GM18507 (cell line): Measurements from ENCODE around the gene DECR2.

Experiments used
- DNase-seq: peaks from one replicate; pipeline ENCODE4 v3.0.0; 2011; ENCODE audit warnings: low read depth; ENCODE audit not compliant: insufficient read length; ENCODE audit errors: extremely low spot score
- FAIRE-seq: peaks from 2 replicates; lab custom pipeline; 2011; peaks lifted over from hg19 to GRCh38; lab: Jason Lieb, UNC

Gene DECR2

GRCh38 chr16:364595-365491 is 36.8 kb upstream of the DECR2 start:
- FAIRE-seq = no peak

DNA sequence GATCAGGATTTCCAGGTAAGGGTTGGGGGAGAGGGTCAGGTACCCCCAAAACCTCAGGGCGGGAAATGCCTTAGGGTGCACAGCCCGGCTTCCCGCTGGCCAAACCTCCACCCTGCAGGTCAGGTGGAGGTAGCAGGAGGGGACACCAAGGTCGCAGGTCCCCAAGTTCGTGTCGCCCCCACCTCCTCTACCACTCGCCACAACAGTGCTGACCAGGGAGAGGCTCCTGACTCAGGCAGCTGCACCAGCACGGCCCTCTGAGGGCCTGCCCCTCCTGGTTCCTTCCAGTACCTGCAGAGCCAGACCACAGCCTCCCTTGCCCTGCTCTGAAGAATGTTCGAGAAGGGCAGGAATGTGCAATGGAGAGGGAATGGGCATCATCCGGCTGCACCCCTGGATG is 35.2 kb upstream of the DECR2 start:
- DNase-seq = no peak
- no peak for FAIRE-seq

More at GRCh38 chr16:364595-365491, 36.8 kb upstream of the DECR2 start:
- DNase-seq = no peak

DNA sequence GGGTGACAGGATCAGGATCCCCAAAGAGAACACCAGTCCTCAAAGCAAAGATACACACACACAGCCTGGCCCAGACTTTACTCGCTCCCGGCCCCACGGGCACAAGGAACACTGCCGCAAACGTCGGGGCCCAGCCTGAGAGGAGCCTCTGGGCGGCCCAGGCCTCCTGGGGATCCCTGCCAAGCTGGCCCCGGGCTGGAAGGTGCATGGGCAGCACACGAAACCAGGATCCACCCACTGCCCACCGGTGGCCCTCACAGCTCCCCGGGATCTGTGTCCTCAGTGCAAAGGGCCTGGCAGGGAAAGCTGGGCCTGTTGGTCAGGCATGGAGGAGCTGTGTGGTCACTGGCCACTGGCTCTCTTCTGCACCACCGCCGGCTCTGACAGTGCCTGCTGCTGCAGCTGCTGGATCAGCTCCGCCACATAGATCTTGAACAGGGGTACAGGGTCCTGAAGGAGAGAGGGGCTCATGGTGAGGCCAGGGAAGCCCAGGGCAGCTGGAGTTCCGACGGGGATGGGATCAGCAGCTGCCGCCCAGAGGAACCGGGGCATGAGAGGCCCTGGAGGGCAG is 34.3 kb upstream of the DECR2 start:
- no peak for FAIRE-seq
- no peak for DNase-seq

GRCh38 chr16:368388-369158 is 33.1 kb upstream of the DECR2 start:
- FAIRE-seq (no peak), DNase-seq (no peak)

DNA sequence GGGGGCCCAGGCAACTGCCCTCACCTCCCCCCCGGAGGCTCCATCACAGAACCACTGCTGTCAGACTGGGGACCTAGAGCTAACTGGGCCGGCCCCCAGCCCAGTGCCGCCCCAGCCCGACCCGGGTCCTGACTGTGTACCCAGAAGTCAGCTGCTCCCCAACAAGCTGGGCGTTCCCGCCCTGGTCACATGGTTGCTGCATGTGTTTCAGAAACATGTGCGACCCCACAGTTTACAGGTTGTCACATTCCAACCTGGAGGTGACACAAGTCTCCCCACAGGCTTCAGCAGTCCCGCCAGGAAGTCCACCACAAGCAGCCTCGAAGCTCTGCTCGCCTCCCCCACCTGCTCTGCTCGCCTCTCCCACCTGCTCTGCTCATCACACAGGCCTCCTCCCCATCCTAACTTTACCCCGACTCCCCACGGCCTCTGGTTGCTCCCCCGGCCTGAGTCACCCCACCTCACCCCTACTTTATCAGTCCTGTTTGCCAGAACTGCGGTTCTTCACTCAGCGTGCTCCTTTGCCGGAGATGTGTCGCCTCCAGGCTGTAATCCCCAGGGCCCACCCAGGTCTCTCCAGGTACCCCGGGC is 32.3 kb upstream of the DECR2 start:
- DNase-seq (no peak), FAIRE-seq (no peak)

GRCh38 chr16:369866-370436 is 31.7 kb upstream of the DECR2 start:
- DNase-seq = no peak
- no peak for FAIRE-seq

DNA sequence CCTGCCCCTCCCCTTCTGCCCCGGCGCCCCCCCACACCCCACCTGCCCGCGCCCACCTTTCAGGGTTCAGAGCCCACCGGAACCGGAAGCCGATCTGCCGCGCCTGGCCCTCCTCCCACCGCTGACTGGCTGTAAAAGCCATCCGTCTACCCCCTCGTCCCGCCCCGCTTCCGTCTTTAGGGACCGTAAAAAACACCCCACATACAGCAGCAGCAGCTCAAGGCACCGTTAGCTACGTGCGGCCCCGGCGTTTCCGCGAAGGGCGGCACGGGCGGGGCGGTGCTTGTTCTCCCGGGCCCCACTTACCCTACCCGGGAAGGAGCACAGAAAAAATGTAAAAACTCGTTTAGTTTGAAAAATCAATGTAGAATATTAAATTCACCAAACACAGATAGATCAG is 31.2 kb upstream of the DECR2 start, which contains the start of gene MRPL28:
Gene MRPL28 (minus strand): TSS at position 96 of the 400 bp plus-strand sequence. CDS start 320 bp downstream, outside the sequence.
- DNase-seq = peak; percentile 98
- FAIRE-seq = peak; percentile 96

GRCh38 chr16:370979-371514 is 30.6 kb upstream of the DECR2 start:
- FAIRE-seq = no peak
- no peak for DNase-seq

- FAIRE-seq (no peak), DNase-seq (no peak)
Observed at GRCh38 chr16:371515-372301, 30.0 kb upstream of the DECR2 start.

DNA sequence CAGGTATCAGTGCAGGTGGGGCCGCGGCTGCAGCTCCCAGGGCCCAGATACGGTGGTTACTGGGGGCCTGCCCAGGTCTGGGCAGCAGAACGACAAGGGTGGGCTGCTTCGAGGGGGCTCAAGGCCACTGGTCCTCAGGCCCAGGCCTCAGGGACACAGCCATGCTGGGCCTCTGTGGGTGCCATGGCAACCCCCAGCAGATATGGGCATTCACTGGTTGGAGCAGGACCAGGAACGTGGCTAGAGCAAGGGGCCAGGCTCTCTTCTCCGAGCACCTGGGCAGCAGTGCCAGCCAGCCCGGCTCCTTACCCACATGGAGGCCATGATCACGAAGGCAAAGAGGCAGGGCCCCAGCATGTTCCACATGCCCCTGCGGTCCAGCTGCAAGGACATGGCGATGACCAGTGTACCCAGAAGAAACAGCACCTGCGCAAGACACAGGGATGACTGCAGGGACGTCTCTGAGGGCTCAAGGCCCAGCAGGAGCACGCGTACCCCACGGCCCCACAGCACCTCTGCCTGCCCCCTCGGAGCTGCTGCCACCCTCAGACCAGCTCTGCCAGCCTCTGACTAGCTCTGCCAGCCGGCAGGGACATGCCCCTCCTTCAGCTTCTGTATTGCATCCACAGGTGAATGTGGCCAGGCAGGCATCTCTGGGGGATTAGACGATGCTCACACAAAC is 29.2 kb upstream of the DECR2 start:
- no peak for DNase-seq
- no peak for FAIRE-seq

DNA sequence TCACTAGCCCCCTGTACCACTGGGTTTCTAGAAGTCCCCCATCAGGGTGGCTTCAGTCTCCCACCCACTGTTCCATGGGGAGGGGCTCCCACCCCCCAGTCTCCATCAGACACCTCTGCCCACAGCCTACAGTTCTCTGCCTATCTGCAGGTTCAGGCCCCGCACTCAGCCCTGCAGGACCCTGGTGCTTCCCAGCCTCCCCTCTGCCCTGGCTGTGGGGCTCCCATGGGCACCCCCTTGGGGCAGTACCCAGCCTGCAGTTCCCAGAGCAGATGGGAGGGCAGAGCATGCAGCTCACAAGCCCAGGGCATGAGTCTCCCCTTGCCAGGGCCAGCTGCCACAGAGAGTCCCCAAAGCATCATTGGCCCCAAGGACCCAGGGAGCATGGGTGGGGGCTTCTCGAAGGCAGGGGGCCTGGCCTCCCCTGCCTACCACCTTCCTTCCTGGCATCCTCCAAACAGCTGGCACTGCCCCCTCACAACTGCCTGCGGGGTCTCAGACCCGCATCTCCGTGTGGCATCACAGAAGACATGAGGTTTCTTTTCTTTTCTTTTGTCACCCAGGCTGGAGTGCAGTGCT is 28.6 kb upstream of the DECR2 start:
- no peak for DNase-seq
- FAIRE-seq = no peak

DNA sequence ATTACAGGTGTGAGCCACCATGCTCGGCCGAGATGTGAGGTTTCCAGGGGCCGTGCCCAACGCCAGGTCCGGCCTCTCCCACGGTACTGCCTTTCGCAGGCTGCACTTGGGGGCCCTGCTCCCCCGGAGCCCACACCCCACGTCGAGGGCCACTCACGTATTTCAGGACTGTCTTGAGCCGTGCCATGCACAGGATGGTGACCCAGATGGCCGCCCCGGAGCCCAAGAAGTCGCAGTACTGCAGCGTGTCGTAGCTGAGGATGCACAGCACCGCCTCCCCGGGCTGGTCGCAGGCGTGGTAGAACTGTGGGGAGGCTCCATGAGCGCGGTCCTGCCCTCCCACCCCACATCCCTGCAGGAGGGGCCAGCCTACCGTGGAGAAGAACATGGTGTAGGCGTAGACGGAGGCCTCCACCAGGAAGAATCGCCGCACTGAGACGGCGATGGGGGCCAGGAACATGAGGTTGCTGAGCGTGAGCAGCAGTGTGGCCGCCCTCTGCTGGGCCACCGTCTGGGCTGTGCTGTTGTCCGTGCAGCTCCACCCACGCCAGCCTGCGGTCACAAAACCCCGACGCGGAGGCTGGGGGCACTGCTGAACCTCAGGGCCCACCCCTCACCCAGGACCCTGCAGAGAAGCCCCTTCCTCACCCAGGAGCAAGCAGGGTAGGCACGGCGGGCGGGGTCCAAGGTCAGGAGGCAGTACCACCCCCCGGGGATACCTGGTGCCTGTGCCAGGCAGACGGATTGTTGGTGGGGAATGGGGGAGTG is 27.7 kb upstream of the DECR2 start:
- DNase-seq (no peak), FAIRE-seq (no peak)

- no peak for DNase-seq
- FAIRE-seq = no peak
Observed at GRCh38 chr16:374616-374926, 27.1 kb upstream of the DECR2 start.

- FAIRE-seq (no peak), DNase-seq (no peak)
Observed at GRCh38 chr16:375212-375611, 26.5 kb upstream of the DECR2 start.

GRCh38 chr16:375927-376816 is 25.5 kb upstream of the DECR2 start:
- DNase-seq (no peak), FAIRE-seq (no peak)

DNA sequence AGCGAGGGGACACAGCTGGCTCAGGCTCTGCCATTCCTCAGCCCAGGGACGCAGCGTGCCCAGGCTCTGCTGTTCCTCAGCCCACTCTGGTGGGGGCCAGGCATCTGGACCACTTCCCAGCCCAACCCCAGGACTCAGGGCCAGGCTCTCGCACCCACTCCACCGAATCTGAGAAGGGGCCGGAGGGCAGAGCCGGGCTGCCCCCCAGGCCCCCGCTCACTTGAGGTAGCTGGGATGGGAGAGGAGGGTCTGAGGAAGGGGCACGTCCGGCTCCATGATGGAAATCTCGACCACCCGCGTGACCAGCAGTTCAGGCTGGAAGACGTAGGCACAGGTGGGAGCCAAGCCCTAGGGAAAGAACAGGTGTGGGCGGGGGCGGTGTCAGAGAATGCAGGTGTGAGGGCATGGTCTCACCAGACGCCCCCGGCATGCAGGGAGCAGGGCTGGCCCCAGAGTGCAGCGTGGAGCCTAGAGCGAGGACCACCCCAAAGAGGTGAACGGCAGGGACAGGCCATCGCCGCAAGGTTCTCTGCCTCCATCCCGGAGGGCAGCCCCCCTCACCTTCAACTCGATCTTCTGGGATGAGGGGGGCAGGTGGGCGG is 24.8 kb upstream of the DECR2 start:
- DNase-seq (no peak), FAIRE-seq (no peak)
